GM21737 (cell line): ENCODE results near the gene DYNLL1.
"Not testable (repeated sequence)": the region's sequence is repeated elsewhere in the genome, so short reads cannot be mapped to it uniquely, and the experiment has no call there.

Source experiments
- ATAC-seq: cut with Tn5 transposase; IDR thresholded peaks from one replicate; pipeline ENCODE4 v1.9.1; 2021; ENCODE audit warnings: mild to moderate bottlenecking, moderate library complexity; ENCODE audit not compliant: unreplicated experiment

The DYNLL1 gene

DNA sequence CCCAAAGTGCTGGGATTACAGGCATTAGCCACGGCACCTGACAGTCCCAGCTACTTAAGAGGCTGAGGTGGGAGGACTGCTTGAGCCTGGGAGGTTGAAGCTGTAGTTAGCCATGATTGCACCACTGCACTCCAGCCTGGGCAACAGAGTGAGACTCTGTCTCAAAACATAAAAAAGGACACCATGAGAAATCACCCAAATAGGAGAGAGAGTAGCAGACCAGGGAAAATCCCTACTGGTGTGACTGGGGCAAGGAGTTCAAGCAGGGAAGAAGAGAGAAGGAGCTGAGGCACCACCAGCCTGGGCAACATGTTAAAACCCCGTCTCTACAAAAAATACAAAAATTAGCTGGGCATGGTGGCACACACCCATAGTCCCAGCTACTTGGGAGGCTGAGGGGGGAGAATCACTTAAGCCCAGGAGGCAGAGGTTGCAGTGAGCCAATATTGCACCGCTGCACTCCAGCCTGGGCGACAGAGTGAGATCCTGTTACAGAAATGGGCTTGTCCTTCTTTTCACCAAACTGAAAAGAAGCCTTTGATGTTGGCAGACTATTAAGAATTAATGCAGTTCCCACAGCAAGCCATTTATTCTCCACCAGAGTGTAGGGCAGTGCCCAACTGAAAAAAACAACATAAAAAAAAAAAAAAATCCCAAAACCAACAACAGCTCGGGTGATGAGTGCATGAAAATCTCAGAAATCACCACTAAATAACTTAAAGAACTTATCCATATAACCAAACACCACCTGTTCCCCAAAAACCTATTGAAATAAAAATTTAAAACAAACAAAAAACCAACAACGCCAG, 21.9 kb upstream of the DYNLL1 start:
- ATAC-seq, result no peak

DNA sequence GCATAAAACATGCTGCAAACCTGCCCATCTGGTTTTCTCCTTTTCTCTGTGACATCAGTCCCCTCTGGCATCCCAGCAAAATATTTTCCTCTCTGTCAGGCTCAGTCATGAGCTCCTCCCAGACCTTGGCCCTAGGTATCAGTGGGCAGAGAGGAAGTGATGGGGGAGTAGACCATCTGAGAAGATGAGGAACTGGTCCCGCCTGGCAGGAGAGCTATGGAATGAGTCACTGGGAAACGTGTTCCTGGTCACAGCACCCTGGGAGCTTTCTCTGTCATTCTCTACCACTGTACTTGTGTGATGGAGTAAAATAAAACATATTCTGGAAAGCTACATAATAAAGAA, 21.3 kb upstream of the DYNLL1 start:
- no peak for ATAC-seq

DNA sequence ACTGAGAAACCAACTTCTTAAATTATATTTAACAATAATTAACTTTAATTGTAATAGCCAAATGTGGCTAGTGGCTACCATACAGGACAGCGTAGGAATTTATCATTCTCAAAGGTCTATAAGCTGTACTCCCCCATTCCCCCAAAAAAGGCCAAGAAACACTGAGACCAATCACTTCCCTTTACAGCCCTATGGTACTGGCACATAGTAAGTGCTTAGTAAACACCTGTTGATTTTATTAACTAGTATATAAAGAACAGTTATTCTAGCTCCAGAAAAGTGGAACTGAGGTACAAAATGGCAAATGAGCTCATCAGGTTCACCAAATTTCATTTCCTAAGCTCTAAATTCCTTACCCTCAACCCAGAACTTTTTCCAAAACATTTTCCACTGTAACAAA, 20.3 kb upstream of the DYNLL1 start:
- ATAC-seq, result no peak

DNA sequence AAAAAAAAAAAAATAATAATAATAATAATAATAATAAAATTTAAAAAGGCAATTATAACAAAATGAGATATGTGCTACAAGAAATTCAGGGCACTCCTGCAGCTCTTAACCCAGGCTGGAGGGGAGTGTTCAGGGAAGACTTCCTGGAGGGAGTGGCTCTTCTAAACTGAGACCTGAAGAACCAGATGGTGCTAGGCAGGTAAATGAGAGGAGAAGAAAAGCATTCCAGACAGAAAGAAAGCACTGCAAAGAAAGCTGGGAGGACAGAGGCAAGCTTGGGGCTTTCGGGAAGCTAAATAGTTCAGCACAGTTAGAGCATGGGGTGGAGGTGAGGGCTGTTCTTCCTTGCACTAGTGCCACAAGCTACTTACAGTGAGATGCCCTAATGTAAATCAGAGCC, 16.5 kb upstream of the DYNLL1 start:
- ATAC-seq, result no peak

DNA sequence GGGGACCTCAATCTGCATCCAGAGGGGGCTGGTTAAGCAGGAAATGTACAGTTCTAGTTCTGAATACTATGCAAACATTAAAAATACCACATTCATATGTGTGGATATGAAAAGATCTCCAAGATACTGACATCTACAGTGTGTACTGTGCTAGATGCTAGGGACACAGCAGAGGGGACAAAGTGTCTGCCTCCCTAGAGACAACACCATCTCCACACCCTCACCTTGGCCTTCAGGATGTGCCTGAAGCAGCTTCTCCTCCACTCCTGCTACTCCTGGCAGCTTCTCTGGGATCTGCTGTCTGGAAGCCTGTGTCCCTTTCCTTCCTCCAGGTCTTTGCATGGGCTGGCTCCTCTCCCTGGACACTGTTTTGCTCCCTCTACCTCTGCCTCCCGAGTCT, 15.7 kb upstream of the DYNLL1 start:
- no peak for ATAC-seq

DNA sequence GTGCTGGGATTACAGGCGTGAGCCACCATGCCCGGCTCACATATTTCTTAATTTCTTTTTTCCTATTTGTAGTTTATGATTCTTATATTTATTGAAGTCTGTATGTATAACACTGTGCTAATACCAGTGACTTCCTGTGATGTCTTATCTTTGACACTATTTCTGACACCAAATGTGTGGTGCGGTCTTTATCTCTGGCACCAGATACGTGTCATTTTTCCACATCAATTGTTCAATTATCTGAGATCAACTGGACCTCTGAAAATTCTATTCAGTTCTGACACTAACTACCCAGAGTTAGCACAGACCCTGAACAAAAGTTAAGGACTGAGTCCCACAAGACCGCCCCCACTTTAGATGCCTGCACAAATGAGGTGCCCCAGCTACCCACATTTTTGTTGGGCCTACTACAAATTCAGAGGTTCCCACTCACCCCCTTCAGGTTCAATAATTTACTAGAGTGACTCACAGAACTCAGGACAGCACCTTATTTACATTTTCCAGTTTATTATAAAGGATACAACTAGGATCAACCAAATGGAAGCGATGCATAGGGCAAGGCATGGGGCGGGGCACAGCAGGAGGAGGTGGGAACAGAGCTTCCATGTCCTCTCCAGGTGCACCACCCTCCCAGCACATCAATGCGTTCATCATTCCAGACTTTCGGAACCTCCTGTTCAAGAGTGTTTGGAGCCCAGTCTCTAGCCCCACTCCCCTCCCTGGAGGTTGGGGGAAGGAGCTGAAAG, 14.7 kb upstream of the DYNLL1 start:
- ATAC-seq, result no peak

DNA sequence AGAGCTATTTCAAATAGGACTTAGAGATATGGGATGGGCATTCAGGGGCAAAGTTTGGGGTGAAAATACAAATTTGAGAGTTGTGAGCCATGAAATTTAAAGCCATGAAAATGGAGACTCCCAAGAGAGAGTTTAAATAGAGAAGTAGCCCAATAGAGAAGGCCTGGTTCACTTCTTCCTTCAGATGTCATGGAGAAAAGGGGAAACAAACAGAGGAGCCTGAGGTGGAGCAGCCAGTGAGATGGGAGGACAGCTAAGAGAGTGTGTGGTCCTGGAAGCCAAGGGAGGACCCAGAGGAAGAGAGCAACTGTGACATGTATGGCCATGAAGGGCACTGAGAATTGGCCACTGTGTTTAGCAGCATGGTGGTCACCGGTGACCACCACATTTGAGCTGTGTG, 12.3 kb upstream of the DYNLL1 start:
- no peak for ATAC-seq

DNA sequence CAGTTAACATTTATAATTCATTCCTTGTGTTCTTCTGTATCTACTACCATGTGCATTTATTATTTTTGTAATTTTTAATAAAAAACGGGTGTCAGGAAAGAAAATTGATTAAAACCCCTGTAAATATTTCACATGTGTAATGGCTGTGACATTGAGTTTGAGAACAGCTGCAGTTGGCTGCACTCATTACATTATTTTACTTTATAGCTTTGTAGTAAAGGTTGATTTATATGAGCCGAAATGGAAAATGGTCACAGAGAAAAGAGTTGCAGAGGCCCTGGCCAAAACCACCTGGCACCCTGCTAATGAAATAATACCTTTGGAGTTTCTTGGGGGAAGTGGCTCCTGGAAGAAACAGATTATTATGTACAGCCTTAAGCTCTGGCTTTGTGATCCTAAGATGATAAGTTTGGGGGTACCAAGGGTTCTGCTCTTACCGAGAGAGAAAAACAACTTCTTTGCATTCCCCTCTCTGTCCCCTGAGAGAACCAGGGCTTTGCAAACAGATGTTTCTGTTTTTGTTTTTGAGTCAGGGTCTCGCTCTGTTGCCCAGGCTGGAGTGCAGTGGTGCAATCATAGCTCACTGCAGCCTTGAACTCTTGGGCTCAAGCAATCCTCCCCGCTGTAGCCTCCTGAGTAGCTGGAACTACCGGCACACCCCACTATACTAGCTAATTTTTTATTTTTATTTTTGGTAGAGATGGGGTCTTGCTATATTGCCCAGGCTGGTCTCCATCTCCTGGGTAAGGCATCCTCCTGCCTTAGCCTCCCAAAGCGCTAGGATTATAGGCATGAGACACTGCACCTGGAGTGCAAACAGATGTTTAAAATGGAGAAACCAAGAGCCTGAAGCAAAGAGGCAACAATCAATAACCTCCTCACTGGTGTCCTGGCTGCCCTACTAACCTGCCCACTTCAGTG, 9.7 kb upstream of the DYNLL1 start:
- no peak for ATAC-seq

DNA sequence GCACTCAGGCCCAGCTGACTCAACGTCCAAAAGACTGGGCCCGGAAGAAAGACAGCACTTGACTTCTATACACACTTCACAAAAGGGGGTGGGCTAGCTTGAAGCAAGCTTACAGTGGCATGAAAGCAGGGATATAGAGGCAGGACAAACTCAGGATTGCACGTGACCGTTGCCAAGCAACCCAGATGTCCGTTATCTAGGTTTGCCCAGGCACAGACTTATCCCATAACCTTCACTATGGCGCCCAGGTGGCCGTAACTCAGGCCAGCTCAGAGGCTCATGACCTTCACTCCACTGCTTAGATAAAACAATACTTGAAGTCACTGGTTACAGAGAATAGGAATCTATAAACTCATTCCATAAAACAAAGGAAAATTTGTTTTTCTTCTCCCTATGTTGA, 8.4 kb upstream of the DYNLL1 start:
- ATAC-seq, result not testable (repeated sequence)

DNA sequence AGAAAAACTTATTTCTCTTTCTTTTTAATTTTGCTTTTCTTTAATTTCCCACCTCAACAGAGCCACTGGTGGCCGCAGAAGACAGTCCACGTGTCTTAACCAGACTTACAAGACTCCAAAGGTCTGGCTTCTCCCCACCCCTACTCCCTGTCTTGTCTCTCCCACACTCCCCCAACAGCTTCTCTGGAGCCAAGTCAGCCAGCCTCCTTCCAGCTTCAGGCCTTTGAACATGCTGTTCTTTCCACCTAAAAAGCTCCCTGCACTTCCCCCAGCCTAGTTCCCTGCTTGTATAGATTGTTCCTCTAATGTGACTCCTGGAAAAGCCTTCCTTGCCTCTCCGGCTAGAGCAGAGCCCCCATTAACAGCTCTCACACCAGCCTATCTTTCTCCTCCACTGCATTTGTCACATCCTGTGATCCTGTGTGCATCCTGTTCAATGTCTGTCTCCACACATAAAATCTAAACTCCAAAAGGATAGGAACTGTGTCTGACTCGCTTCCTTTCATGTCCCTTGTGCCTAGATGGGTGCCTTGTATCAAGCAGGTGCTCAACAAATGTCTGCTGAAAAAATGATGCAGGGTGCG, 7.8 kb upstream of the DYNLL1 start:
- ATAC-seq, result no peak

DNA sequence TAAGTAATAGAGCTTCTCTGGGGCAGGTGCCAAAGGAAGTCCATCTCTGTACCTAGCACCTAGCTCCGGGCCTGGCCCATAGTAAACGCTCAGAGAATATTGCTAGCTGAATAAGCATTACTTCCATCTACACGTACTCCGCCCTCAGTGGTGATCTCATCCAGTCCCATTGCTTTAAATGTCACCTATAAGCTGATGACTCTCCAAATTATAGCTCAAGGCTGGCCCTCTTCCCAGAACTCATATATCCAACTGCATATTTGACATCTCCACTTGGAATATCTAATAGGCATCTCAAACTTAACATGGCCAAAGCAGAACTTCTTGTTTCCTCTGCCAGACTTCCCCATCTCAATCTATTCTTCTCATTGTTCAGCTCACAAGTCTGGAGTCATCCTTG, 6.9 kb upstream of the DYNLL1 start:
- ATAC-seq, result no peak

DNA sequence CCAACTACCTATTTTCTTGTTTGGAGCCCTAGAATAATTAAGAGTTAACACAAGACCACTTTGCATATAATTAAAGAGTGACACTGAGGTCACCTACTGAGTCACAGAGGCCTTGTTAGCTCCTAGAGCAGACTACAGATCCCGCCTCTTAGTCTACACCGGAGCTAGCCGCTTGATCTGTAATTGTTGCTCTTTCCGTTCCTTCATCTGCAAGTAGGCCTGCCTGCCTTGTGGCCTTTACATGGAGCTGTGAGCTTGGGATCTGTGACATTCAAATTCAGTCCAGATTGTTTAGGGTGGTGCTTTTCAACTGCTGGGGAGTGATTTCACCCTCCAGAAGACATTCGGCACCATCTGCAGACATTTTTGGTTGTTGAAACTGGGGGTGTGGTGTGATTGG, 5.6 kb upstream of the DYNLL1 start:
- no peak for ATAC-seq

DNA sequence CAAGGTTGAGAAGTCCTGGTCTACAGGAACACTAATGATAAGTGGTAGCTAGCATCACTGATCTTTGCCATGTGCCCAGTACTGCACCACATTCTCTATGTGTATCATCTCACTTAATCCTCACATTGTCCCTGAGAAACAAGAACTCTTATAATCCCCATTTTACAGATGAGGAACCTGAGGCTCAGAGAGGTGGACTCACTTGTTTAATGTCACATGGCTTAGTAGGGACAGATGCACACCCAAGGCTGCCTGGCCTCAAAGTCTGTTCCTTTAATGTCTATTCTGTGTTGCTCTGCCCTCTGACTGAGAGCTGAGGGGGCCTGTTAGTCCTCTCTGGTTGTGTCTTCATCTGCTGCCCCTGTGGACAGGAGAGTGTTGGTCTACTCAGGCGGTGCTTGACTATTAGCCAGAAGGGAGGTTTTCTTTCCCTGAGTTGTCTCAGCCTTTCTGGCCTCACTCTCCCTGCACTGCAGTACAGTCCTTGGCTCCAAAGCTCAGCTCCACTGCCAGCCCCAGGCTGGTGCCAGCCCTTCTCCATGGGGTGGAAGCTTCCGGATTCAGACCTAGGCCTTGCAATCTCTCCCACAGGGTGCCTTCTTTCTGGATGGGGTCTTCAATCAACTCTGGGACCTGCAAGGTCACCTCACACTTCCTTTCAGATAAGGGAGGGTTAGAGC, 4.9 kb upstream of the DYNLL1 start:
- ATAC-seq, result no peak

DNA sequence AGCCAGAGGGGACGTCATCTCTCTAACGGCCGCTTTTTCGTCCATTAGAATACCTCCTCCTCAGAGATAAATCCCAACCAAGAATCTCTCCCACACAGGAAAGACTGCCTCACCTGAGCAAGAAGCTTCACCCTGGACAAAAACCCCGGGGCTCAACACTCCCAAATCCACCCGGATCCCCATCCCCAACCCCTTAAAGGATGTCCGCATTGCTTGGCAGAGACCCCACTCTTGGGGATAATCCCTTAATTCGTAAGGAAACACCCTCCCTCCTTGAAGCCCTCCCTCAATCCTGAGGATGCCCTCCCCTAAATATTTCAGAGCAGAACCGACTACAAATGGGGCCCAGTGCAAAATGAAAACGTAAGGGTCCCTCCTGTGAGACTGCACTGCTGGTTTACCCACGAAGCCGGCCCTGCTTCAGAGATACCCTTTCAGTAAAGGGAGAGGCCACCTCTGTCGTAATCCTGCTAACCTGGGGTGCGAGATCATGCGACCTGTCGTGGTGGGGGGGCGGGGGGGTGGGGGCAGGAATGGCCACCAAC, 655 bp upstream of the DYNLL1 start:
- no peak for ATAC-seq

DNA sequence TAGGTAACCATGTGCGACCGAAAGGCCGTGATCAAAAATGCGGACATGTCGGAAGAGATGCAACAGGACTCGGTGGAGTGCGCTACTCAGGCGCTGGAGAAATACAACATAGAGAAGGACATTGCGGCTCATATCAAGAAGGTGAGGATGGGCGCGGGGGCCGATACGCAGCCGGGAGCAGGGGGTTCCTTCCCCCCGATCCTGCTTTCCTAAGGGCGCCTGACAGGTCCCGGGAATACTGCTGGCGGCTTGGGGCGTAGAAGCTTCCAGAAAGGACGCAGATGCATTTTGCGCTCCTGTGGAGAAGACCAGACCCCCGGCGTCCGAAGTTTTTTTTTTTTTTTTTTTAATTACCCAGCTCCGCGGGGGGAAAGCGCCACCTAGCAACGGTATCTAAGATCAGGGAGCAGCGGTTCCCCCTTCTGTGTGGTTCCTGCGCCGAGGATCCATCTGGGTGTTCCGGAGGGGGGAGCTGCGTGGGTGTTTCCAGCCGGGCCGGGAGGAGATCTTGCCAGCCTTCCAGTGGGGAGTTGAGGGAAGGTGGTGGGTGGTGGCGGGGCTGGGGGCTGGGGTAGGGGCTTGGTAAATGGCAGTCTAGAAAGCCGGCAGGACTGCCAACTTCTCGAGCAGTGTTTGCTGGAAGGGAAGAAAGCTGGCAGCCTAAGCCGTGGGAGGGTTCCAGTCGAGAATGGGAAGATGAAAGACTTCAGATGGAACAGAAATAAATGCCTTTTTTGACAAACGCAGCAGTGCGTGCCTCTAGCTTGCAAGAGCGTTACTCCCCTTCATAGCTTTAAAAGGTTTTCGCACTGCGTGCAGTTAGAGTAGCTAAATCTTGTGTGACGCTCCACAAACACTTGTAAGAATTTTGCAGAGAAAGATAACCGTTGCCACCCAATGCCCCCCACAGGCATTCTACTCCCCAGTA, 764 bp downstream of the DYNLL1 start:
- no peak for ATAC-seq

DNA sequence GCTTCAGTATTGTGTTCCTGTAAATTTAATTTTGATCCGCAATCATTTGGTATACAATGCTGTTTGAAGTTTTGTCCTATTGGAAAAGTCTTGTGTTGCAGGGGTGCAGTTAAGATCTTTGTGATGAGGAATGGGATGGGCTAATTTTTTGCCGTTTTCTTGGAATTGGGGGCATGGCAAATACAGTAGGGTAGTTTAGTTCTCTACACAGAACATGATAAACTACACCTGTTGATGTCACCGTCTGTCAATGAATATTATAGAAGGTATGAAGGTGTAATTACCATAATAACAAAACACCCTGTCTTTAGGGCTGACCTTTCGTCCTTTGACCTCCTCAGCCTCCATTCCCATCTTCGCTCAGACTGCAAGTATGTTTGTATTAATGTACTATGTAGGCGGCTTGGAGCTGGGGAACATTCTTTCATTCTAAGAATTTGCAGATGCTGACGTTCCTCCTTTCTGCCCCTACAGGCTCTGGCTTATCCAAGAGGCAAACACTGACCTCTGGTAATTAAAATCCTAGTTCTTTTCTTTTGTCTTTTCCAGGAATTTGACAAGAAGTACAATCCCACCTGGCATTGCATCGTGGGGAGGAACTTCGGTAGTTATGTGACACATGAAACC, 1.7 kb downstream of the DYNLL1 start:
- no peak for ATAC-seq

DNA sequence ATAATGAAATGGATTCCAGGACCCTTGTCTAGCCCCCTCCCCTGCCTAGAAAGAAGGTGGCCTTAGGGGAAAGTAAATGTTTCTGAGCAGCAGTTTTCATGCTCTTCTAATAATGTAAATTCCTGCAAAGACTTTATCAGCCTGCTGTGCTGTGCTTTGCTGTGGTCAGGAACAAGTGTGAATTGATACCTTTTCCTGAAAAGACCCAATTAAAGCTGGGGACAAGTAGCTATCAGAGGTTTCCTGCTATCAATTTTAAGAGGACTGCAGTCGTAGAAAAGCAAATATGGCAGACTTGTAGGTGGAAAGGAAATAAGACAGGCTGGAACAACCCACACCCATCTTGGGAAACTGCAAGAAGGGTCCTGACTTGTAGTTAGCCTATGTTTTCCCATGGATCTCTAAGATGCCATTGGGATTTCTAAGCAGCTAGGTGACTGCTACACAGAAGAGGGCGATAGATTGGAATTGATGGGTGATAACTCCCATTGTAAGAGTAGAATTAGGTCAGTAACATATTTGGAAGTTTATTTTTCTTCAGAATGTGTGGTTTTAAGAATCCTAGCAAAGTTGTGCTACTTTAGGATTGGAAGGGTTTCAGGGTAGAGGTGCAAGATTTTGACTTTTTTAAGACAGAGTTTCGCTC, 3.1 kb downstream of the DYNLL1 start:
- ATAC-seq, result no peak

DNA sequence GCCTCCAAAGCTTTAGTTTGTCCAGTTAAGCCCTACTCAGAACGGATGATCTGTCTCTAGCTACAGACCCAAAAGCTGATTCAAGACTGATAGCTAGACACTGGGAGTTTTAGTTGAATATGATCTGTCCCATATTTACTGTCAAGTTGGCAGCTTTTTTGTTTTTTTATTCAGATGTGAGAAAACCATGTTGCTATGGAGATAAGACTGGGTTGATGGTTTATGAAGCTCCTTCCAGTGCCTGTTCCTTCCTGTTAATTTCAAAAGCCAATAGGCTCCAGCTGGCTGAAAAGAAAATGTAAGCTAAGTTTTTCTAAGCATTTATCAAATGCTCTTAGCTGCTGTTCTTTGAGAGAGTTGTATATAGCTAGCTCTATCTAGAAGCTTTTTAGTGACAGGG, 4.7 kb downstream of the DYNLL1 start:
- ATAC-seq, result no peak
